HG03196 (cell line): ENCODE measurements around the gene HAPLN2.
"Not testable (repeated sequence)": the region's sequence is repeated elsewhere in the genome, so short reads cannot be mapped to it uniquely, and the experiment has no call there.

ENCODE experiments used
- ATAC-seq: cut with Tn5 transposase; IDR thresholded peaks from one replicate; pipeline ENCODE4 v1.9.1; 2021; ENCODE audit not compliant: unreplicated experiment

Gene HAPLN2

DNA sequence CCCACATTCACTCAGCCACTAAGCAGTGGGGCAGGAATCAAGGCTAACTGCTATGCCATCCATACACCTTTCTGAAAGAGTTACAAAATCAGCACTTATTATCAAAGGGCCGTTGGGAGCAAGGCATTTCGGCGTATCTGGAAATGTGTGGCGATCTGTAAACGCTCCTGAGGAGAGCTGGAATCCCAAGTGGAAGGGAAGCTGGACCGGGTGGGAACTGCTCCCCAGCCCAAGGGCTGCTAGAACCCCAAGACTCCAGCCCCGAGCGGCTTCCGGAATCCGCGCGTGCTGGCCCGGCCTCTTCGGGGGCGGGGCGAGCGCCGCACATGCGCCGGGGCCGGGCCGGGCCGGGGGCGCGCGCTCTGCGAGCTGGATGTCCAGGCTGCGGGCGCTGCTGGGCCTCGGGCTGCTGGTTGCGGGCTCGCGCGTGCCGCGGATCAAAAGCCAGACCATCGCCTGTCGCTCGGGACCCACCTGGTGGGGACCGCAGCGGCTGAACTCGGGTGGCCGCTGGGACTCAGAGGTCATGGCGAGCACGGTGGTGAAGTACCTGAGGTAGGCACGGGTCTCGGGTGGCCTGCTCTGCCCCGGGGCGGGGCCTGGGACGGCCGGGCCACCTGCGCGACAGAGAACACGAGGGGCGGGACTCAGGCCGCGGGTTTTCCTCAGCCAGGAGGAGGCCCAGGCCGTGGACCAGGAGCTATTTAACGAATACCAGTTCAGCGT is 27.6 kb upstream of the HAPLN2 start, which contains the start of gene NAXE:
Gene NAXE, plus strand, starts transcription at position 345 of the 726 bp plus-strand sequence. Its CDS starts 29 bp downstream, at position 374.
- peak; percentile 64 for ATAC-seq

DNA sequence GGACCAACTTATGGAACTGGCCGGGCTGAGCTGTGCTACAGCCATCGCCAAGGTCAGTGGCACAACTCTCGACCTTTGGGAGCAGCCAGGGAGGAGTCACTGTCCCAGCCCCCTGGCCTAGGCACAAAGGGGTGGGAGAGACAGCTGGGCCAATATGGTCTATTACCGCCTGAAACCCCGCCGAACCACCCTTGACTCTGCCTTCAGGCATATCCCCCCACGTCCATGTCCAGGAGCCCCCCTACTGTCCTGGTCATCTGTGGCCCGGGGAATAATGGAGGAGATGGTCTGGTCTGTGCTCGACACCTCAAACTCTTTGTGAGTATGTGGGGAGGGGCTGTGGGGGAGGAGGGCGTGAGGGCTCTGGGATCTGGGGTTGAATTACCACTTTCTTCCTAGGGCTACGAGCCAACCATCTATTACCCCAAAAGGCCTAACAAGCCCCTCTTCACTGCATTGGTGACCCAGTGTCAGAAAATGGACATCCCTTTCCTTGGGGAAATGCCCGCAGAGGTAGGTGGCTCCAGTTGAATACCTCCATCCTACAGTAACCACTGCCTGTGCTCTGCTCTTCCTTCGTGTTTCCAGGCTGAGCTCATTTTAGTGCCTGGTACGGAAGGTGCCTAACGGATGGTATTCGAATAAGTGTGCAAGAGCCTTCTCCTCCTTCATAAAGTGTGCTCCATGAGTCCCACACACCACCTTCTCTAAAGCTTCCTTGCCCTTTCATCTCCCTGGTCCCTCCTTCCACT is 26.9 kb upstream of the HAPLN2 start:
- ATAC-seq, result no peak

DNA sequence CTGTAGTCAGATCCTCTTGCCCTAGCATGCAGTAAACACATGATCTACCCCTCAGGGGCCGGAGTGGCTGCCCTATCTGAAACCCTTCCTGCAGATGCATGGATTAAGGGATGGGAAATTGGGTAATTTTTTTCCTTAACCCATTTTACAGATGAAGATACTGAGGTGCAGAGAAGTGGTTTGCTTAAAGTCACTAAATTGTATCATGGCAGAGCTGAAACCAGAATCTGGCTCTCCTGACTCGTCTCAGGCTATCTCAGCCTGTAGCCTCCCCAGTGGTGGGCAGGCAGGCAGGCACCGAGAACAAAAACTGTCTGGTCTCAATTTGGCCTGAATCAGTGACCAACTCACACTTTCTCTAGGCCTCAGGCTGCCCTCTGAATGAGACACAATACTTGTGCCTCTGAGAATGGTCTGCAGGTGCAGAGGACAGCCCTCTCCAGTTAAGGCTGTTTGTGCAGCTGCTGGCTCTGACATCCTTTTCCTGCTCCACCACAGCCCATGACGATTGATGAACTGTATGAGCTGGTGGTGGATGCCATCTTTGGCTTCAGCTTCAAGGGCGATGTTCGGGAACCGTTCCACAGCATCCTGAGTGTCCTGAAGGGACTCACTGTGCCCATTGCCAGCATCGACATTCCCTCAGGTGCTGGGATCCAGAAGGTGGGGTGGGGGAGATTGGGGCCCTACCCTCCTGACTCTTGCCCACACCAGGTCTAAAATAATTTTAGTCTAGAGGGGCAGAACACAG is 26.1 kb upstream of the HAPLN2 start:
- ATAC-seq, result no peak

DNA sequence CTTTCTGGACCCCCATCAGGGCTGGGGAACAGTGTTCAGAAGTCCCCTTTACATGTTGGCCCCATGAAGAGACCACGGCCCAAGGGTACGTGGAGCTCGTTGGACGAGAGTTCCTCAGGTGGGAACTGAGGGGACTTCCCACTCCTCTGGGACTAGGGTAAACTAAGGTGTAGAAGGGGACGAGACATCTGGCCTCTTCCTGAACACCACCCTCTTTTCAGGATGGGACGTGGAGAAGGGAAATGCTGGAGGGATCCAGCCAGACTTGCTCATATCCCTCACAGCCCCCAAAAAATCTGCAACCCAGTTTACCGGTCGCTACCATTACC is 25.6 kb upstream of the HAPLN2 start:
- ATAC-seq, result no peak

DNA sequence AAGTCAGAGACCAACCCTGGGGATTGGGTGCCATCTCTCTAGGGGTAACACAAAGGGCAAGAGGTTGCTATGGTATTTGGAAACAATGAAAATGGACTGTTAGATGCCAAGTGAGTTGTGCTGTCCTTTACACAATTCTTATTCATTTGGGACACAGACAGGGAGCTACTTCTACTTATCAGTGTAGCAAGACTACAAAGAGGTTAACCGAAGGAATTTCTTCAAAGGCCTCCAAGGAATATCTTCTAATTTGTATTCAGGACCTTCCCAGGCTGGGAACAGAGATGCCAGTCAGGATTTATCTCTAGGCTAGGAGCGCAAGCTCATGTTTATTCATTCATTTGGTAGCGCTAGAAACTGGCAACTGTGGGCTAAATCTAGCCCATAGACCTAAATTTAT is 25.0 kb upstream of the HAPLN2 start:
- ATAC-seq, result no peak

DNA sequence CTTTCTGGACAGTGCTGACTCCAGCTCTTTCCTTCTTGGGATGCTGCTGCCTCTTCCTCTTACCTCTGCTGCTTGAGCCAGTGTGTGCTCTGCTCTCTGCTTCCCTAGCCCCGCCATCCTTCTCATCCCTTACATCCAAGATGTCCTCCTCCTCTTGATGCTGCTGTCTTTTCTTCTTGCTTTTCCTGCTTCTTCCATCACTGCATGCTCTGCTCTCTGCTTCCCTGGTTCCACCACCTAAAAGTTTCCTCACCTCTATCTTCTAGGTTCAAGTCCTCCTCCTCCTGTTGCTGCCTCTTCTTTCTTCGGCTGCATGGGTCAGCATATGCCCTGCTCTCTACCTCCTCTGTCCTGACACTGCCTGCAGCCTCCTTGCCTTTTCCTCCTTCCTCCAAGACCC is 24.2 kb upstream of the HAPLN2 start:
- no peak for ATAC-seq

DNA sequence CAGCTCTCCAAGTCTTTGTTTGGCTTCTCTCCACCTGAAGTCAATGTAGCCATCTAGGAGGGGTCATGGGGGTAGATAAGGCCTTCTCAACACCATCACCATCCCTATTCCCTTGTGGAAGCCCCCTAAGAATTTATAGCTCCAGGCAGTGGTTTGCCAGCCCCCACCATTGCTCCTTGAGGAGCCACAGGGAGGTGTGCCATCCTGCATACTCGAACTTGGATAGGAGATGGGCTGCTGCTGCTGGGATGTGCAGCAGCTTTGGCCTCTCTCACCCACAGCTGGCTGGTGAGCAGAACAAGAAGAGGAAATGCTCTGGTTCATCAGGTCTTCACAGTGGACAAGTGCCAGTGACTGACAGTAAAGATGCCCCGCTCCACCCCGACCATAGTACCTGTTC is 22.8 kb upstream of the HAPLN2 start:
- no peak for ATAC-seq

DNA sequence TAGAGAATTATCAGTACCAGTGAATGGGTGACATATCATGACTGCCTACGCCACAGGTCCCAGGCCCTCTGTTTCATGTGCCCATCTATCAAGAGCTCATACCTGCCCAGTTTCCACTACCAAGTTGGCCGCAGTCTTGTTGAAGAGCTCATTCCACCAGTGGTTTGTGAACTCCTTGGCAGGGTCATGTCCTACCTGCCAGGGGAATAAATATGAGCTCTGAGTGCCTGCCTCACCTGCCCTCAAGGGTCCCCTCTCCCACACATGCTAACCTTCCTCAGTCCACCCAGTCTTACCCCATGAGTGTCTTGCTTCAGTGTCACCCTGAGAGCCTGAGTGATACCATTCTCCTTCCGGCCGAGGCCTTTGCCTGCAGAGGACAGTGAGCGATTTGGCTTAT is 21.1 kb upstream of the HAPLN2 start:
- ATAC-seq, result no peak

DNA sequence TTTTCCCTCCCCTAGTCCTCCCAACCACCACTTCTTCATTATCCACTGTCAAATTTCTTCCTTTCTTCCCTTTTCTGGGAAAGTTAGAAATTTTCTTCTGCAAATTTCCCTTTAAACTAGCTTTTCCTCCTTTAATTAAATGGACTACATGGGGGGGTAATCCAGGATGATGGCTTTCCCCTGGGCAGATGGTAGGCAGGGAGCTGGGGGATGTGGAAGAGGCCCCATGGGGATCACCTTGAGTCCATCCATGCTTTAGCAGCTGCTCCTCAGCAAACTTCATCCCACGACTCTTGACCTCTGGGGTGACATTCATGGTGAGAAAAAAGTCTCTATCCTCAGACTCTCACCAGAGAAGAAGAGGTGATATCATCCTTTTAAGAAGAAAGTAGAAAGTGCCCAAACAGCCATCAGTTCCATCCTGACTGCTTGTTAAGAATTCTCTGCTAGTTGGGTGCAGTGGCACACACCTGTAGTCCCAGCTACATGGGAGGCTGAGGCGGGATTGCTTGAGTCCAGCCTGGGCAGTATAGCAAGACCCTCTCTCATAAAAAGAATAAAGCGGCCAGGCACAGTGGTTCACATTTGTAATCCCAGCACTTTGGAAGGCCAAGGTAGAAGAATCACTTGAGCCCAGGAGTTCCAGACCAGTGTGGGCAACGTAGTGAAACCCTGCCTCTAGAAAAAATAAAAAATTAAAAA is 20.3 kb upstream of the HAPLN2 start:
- no peak for ATAC-seq

DNA sequence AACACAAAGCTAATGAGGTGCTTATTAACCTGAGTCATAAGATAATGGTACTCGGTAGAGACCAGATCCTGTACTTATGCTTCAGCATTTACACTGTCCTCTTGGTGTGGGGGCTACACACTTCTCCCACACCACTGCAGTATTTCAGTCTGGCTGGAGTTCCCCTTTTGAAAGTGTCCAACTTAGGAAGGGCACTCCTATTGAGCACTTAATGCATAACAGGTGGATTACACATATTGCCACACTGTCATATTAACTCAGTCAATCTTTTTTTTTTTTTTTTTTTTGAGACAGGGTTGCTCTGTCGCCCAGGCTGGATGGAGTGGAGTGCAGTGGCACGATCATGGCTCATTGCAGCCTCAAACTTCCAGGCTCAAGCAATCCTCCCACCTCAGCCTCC is 19.4 kb upstream of the HAPLN2 start:
- peak; percentile 39 for ATAC-seq

DNA sequence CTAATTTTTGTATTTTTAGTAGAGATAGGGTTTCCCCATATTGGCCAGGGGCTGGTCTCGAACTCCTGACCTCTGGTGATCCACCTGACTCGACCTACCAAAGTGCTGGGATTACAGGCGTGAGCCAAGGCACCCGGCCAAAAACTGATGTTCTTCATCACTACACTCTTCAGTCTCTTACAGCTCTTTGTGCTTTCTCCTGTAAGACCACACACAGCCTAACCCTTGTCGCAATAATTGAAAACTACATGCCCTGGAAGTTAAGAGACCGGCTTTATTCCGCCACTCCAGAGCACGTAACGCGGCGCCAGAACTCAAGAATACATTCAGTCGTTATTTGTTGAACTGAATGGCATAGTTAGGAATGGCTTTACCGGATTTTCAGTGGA is 18.5 kb upstream of the HAPLN2 start:
- ATAC-seq, result no peak

DNA sequence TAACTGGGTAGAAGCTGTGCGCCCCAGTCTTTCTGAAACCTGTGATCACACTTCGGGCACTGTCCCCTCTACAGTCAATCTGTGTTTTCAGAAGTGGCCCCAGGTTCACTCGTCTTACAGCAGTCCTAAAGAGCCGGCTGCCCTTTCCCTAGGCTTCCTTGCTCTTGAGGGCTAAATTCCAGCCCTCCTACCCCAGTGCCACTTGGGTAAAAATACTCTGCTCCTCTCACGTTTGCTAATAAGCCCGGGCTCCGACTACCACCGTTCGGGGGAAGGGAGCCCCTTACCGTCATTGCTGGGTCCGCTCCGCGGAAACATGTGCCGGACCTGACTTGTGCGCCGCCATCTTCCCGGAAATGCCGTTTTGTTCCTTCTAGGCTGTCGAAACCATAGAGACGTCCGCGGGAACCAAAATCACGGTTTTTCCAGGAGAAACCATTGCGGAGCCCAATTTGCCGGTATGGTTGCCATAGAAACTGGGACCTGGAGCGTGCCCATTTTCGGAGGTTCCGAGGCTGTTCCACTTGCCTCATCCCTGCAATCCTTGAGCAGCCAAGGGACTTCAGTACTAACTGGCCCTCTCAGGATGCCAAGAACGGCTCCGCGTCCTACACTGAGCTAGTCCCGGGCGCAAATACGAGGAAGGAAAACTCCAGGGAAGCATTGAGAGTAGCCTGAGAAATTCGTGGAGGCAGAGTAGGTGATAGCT is 17.9 kb upstream of the HAPLN2 start, which contains the start of gene GPATCH4:
Gene GPATCH4, minus strand, starts transcription at position 358 of the 709 bp plus-strand sequence.
- peak; percentile 46 for ATAC-seq

DNA sequence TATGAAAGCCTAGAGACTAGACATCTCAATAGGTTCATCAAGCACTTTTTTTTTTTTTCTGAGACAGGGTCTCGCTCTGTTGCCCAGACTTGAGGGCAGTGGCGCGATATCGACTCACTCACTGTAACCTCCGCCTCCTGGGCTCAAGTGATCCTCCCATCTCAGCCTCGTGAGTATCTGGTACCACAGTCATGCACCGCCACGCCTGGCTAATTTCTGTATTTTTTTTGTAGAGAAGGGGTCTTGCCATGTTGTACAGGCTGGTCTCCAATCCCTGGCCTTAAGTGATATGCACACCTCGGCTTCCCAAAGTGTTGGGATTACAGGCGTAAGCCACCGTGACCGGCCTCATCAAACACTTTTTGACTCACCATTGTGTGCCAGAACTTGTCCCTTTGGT is 17.3 kb upstream of the HAPLN2 start:
- no peak for ATAC-seq

DNA sequence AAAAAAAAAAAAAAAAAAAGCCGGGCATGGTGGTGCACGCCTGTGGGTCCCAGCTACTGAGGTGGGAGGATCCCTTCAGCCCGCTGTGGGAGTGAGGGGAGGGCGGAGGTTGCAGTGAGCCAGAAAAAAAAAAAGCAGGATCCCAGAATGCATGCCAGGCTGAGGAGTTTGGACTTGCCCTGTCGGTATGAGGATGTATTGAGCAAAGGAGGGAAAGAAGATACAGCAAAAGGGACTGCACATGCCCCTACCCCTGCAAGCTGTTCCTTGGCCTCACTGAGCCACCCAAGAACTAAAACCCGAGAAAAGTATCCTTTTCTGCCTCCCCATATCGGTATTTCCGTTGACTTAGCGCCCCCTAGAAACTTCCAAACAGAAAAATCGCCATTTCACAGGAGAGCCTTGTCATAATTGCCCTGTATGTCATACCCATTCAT is 16.6 kb upstream of the HAPLN2 start:
- no peak for ATAC-seq

DNA sequence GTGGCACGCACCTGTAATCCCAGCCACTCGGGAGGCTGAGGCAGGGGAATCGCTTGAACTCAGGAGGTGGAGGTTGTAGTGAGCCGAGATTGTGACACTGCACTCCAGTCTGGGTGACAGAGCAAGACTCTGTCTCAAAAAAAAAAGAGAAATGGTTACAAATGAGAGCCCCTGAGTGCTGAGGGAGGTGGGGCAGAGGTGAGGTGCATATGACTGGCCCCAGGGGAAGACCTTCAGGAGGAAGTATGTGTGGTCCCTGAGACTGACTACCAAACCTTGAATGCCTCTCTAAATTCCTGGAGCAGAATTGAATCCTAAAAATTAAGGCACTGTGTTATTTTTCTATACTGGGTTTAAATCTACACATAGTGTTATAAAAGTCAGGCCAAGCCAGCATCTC is 11.9 kb upstream of the HAPLN2 start:
- ATAC-seq, result not testable (repeated sequence)

DNA sequence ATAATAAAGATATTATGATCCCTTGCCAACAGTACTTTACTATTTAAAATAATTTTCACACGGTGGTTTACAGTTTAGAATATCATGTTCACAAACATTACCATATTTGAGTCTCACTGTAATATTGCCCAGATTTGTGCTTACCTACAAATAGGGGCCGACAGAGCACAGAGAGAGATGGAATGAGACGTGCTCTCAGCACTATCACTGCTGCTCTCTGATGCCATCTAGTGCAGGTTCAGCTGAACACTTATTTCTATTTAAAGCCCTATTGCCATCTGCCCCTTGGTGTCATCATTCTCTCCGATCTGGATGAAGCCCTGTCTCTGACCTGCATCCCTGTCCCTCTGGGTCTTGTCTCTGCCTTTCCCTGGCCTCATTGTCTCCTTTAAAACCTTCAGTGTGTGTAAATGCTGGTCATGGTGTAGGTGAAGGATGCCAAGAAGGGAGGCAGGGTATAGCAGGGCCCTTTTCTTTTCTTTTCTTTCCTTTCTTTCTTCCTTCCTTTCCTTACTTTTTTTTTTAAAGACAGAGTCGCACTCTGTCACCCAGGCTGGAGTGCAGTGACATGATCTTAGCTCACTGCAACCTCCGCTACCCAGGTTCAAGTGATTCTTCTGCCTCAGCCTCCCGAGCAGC is 11.1 kb upstream of the HAPLN2 start:
- no peak for ATAC-seq

DNA sequence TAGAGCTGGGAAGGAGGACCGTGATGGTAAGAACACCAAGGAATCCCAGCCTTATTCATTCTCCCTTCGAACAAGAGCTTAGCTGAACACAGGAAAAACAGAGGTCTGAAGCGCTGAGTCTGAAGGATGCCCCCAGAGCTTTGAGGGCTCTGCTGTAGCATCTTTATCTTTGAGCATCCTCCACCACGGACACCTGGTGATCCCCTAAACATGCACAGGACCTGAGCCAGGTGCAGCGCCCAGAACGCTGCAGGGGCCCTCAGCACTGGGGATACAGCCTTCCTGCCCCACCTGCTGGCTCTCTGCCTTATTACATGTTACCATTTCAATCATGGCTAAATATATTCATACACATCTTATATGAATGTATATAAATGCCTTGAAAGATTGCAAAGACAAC is 10.2 kb upstream of the HAPLN2 start:
- ATAC-seq, result peak; percentile 52

DNA sequence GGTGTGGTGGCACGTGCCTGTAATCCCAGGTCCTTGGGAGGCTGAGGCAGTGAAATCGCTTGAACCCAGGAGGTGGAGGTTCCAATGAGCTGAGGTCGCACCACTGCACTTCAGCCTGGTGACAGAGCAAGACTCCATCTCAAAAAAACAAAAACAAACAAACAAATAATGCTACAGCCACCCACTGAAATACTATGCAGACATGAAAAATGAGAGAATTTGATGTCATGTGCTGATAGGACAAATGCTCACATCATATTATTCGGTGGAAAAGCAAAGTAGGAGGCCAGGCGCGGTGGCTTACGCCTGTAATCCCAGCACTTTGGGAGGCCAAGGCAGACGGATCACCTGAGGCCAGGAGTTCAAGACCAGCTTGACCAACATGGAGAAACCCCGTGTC is 9.1 kb upstream of the HAPLN2 start:
- ATAC-seq, result not testable (repeated sequence)

DNA sequence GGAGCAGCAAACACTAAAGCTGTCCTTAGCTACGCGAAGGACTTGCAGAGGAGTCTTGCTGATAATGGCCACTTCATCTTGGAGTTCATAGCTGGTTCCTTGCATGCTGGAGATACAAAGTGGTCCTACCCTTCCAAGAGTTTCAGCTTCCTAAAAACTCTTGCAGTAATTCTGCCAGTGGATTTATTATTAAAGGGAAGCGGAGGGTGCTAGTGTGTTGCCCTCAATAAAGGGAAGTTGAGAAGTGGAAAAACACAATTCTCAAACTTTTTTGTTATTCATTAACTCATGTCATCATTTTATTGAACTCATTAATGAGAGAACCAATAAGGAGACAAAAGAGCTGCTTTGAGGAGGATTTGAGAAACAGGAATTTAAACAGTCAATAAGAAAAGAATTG is 6.5 kb upstream of the HAPLN2 start:
- ATAC-seq, result no peak

DNA sequence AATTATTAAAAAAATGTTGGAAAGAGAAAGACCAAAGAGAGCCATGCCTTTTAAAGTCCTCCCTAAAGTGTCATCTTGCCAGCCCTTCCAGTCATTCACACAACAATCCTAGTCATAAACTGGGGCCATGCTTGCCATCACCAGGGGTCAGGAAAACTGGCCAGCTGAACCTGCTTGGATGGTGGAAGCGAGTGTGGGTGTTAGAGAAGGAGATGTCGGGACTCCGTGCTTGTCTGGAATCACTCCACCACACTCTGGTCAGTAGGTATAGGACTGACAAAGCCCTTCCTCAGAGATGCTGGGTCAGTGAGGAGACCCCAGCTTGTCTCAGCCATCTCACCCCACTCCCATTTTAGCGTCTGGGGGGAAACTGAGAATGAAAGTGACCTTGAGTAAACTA is 3.3 kb upstream of the HAPLN2 start:
- ATAC-seq, result no peak
